DOHH2 (cell line): Measurements from ENCODE around the gene TFAP2A.
A peak's percentile ranks its signal among the peaks of the same experiment; 100 is the strongest.

Source experiments
- H3F3A ChIP-seq: fragments of 200-600 bp; sonication (generic), shearing (Covaris generic); 2 replicates; pipeline ENCODE4 v1.6.0; 2016; ENCODE audit warnings: antibody characterized with exemption, mild to moderate bottlenecking; ENCODE audit not compliant: control insufficient read depth, insufficient read depth
- H3K27ac ChIP-seq: fragments of 200-600 bp; sonication (generic); 2 replicates; pipeline ENCODE4 v1.5.1; 2014; ENCODE audit warnings: low read depth, mild to moderate bottlenecking, low read length, moderate library complexity
- H3K27me3 ChIP-seq: fragments of 200-600 bp; sonication (generic); 2 replicates; pipeline ENCODE4 v1.6.1; 2014; ENCODE audit warnings: mild to moderate bottlenecking, low read length, mixed read lengths; ENCODE audit not compliant: control insufficient read depth
- H3K36me3 ChIP-seq: fragments of 200-600 bp; sonication (generic); 2 replicates; pipeline ENCODE4 v1.6.1; 2014; ENCODE audit warnings: mild to moderate bottlenecking, low read length, moderate library complexity, mixed read lengths; ENCODE audit not compliant: control insufficient read depth
- H3K4me1 ChIP-seq: fragments of 200-600 bp; sonication (generic); 2 replicates; pipeline ENCODE4 v1.6.1; 2014; ENCODE audit warnings: mild to moderate bottlenecking, low read length, mixed read lengths; ENCODE audit not compliant: control insufficient read depth
- H3K4me2 ChIP-seq: fragments of 200-600 bp; sonication (generic); 2 replicates; pipeline ENCODE4 v1.6.0; 2014; ENCODE audit warnings: mild to moderate bottlenecking, low read length, moderate library complexity
- H3K4me3 ChIP-seq: fragments of 200-600 bp; sonication (generic); 2 replicates; pipeline ENCODE4 v1.5.1; 2014; ENCODE audit warnings: mild to moderate bottlenecking, low read length, mixed read lengths
- H3K79me2 ChIP-seq: fragments of 200-600 bp; sonication (generic); 2 replicates; pipeline ENCODE4 v1.6.1; 2014; ENCODE audit warnings: mild to moderate bottlenecking, low read length, mixed read lengths; ENCODE audit not compliant: control insufficient read depth
- H3K9me2 ChIP-seq: fragments of 200-600 bp; sonication (generic); replicated peaks from 2 replicates; pipeline ENCODE4 v1.6.1; 2014; ENCODE audit warnings: mild to moderate bottlenecking, low read length, mixed read lengths; ENCODE audit not compliant: control insufficient read depth
- H3K9me3 ChIP-seq: fragments of 200-600 bp; sonication (generic); 2 replicates; pipeline ENCODE4 v1.6.1; 2014; ENCODE audit warnings: antibody characterized with exemption, low read length, mixed read lengths; ENCODE audit not compliant: control insufficient read depth, insufficient read depth
- H4K20me1 ChIP-seq: fragments of 200-600 bp; sonication (generic); 2 replicates; pipeline ENCODE4 v1.6.0; 2014; ENCODE audit warnings: low read depth, mild to moderate bottlenecking, antibody characterized with exemption, low read length, moderate library complexity; ENCODE audit not compliant: control insufficient read depth, insufficient read depth
- EZH2phosphoT487 ChIP-seq: fragments of 200-600 bp; sonication (generic); IDR thresholded peaks from 2 replicates; pipeline ENCODE4 v1.6.1; 2017; ENCODE audit warnings: borderline replicate concordance, mild to moderate bottlenecking, antibody characterized with exemption, low read length, moderate library complexity, mixed read lengths
- TF ChIP-seq, protein P1 (sequence below): fragments of 200-600 bp; sonication (generic); IDR thresholded peaks from one replicate; pipeline ENCODE4 v1.5.1; 2014; ENCODE audit warnings: antibody characterized with exemption, mild to moderate bottlenecking, low read depth, low read length; ENCODE audit not compliant: poor library complexity, severe bottlenecking

The TFAP2A gene

DNA sequence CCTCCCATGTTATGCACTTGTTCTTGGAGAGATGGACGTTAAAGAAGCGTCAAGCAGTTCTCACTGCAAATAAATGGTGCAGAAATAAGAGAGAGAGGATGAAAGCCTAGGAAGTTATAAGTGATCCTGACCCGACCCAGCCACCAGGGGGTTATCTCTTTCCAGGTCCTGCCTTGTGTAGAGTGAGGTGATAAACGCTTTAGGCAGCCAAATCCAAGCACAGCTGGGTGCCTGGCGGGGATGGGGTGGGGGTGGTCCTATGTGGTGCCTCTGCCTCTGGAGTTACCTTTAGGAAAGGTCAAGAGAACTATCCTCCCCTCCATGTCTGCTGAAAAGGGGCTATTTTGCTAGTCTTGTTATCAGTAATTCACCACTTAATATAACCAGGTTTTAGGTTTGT is 9.2 kb upstream of the TFAP2A start:
- no peak overlapping the region for H3K27ac ChIP-seq
- no peaks in the 10 kb centered on the region for H3K79me2 ChIP-seq
- no peaks in the 10 kb centered on the region for H3K9me2 ChIP-seq
- H3K9me3 ChIP-seq: no peaks in the 10 kb centered on the region
- TF ChIP-seq, protein P1, sequence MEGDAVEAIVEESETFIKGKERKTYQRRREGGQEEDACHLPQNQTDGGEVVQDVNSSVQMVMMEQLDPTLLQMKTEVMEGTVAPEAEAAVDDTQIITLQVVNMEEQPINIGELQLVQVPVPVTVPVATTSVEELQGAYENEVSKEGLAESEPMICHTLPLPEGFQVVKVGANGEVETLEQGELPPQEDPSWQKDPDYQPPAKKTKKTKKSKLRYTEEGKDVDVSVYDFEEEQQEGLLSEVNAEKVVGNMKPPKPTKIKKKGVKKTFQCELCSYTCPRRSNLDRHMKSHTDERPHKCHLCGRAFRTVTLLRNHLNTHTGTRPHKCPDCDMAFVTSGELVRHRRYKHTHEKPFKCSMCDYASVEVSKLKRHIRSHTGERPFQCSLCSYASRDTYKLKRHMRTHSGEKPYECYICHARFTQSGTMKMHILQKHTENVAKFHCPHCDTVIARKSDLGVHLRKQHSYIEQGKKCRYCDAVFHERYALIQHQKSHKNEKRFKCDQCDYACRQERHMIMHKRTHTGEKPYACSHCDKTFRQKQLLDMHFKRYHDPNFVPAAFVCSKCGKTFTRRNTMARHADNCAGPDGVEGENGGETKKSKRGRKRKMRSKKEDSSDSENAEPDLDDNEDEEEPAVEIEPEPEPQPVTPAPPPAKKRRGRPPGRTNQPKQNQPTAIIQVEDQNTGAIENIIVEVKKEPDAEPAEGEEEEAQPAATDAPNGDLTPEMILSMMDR: no peak
- TF ChIP-seq EZH2phosphoT487: no peak
- H3K27me3 ChIP-seq: peaks cover 46% of the 10 kb centered on the region
- no peaks in the 10 kb centered on the region for H4K20me1 ChIP-seq
- H3K4me1 ChIP-seq: peaks cover 32% of the 10 kb centered on the region
- H3K4me3 ChIP-seq: peak overlapping the region; percentile 20
- H3K4me2 ChIP-seq: peak overlapping the region; percentile 53
- H3F3A ChIP-seq: no peaks in the 10 kb centered on the region
- H3K36me3 ChIP-seq: no peaks in the 10 kb centered on the region

DNA sequence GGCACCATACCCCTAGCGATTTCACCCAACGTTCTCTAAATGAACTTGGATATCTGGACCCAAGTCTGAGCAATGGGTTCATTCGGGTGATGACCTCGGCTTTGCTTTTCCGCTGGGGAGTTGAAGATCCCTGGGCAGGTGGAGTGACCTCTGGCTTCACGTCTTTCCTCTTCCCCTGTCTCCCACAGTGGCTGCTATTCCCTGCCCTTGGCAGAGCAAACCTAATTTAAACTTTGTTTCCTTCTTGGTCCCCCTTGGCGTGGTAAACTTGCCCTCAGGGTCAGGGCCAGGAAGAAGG is 7.8 kb upstream of the TFAP2A start:
- Histone ChIP-seq H3K27ac (no peak overlapping the region), H3K27me3 (peaks cover 59% of the 10 kb centered on the region), H3K4me1 (peaks cover 32% of the 10 kb centered on the region), H3K9me3 (no peaks in the 10 kb centered on the region), H3K36me3 (no peaks in the 10 kb centered on the region), H3K79me2 (no peaks in the 10 kb centered on the region), H3K4me3 (no peak overlapping the region), H4K20me1 (no peaks in the 10 kb centered on the region), H3K9me2 (no peaks in the 10 kb centered on the region), H3F3A (no peaks in the 10 kb centered on the region), H3K4me2 (peak overlapping the region; percentile 53)
- TF ChIP-seq, protein P1: no peak
- no peak for TF ChIP-seq EZH2phosphoT487

DNA sequence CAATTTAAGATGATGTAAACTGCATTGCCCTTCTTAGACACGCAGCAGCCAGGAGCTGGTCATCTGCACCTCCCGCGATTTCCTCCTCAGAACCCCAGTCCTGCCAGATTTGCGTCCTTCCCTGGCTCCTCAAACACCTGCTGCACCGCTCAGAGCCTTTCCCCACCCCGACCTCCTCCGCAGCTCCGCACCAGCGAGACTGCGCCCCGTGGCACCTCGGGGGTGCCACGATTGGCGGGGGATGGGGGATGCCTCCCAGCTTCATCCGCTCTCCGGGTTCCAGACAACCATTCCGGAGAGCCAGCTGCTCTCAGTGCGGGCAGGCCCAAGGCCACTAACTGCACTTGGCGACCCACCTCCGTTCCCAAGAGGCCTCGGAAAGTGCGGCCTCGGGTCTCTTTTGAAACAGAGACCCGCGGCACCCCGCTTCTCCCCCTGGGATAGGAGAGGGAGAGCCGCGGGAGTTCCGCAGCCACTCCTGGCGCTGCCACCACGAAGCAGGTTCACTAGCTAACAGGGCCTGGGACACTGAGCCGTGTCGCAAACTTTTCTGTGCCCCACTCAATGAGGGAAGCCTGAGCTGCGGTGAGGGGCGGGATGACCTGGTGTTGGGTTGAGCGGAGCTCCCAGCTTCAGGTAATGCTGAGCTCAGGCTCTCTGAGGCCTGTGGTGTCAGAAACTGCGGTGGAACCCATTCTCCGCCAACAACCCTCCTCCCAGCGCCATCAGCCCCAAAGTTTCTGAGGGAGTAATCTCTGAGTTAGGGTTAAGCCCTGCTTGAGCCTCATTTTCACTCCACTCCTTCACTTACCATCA is 7.3 kb upstream of the TFAP2A start:
- H3K9me2 ChIP-seq: no peaks in the 10 kb centered on the region
- no peaks in the 10 kb centered on the region for H3K36me3 ChIP-seq
- H4K20me1 ChIP-seq: no peaks in the 10 kb centered on the region
- no peak overlapping the region for H3K4me2 ChIP-seq
- no peak overlapping the region for H3K4me3 ChIP-seq
- H3K27ac ChIP-seq: no peak overlapping the region
- no peaks in the 10 kb centered on the region for H3F3A ChIP-seq
- peaks cover 31% of the 10 kb centered on the region for H3K4me1 ChIP-seq
- H3K79me2 ChIP-seq: no peaks in the 10 kb centered on the region
- TF ChIP-seq EZH2phosphoT487: no peak
- TF ChIP-seq, protein P1: no peak
- peaks cover 59% of the 10 kb centered on the region for H3K27me3 ChIP-seq
- no peaks in the 10 kb centered on the region for H3K9me3 ChIP-seq
